Inflammatory macrophage (primary cell): ENCODE results near the gene CDK5RAP2.

Experiments used
- DNase-seq, 2 donors: peaks; one replicate each; pipeline ENCODE4 v3.0.0-alpha.2; 2020 to 2022

Gene CDK5RAP2

GRCh38 chr9:120396418-120396817, 183.5 kb downstream of the CDK5RAP2 start:
- no peak for DNase-seq

GRCh38 chr9:120395376-120395775, 184.6 kb downstream of the CDK5RAP2 start:
- DNase-seq = peak in 1 of 2 donors; percentile 65

GRCh38 chr9:120394058-120394669, 185.8 kb downstream of the CDK5RAP2 start:
- DNase-seq = peak; percentile 70 to 91

- DNase-seq = peak; percentile 62 to 92
These were observed 186.4 kb downstream of the CDK5RAP2 start for GRCh38 chr9:120393386-120394057.

- DNase-seq = no peak
These were observed 187.3 kb downstream of the CDK5RAP2 start for GRCh38 chr9:120392711-120393110.

- DNase-seq = no peak
These were observed 187.7 kb downstream of the CDK5RAP2 start for GRCh38 chr9:120392245-120392644.

- no peak for DNase-seq
These were observed 188.3 kb downstream of the CDK5RAP2 start for GRCh38 chr9:120391691-120392090.

GRCh38 chr9:120390637-120391190, 189.3 kb downstream of the CDK5RAP2 start:
- DNase-seq = no peak

- DNase-seq = no peak
These were observed 190.1 kb downstream of the CDK5RAP2 start for GRCh38 chr9:120389867-120390266.

- DNase-seq = no peak
These were observed 190.7 kb downstream of the CDK5RAP2 start for GRCh38 chr9:120389300-120389699.

GRCh38 chr9:120388003-120388855, 191.7 kb downstream of the CDK5RAP2 start:
- DNase-seq = no peak

- DNase-seq = peak; percentile 50 to 85
These were observed 192.5 kb downstream of the CDK5RAP2 start for GRCh38 chr9:120387257-120388002.

GRCh38 chr9:120386390-120387131, 193.4 kb downstream of the CDK5RAP2 start:
- no peak for DNase-seq

- no peak for DNase-seq
These were observed 194.2 kb downstream of the CDK5RAP2 start for GRCh38 chr9:120385606-120386389.

GRCh38 chr9:120384925-120385272, 195.1 kb downstream of the CDK5RAP2 start:
- DNase-seq = no peak

GRCh38 chr9:120383999-120384924, 195.7 kb downstream of the CDK5RAP2 start:
- no peak for DNase-seq

- DNase-seq = no peak
These were observed 196.4 kb downstream of the CDK5RAP2 start for GRCh38 chr9:120383611-120383998.

- DNase-seq = no peak
These were observed 197.5 kb downstream of the CDK5RAP2 start for GRCh38 chr9:120382453-120382852.

- no peak for DNase-seq
These were observed 198.1 kb downstream of the CDK5RAP2 start for GRCh38 chr9:120381839-120382238.

GRCh38 chr9:120379611-120380010, 200.4 kb downstream of the CDK5RAP2 start:
- no peak for DNase-seq
